HepG2 (cell line): ENCODE results near the gene GBP6. TPM values are rescaled to one million over a fixed set of nuclear protein-coding genes. Genes with fewer than 3 reads are reported as not detected.

Experiments used
- CTCF ChIP-seq: sonication (generic); formaldehyde crosslinking; IDR thresholded peaks from 2 replicates; pipeline ENCODE4 v1.5.0; 2020; ENCODE audit warnings: mild to moderate bottlenecking, missing genetic modification reagents, moderate library complexity
- DBP ChIP-seq: sonication (generic); formaldehyde crosslinking; IDR thresholded peaks from 2 replicates; pipeline ENCODE4 v1.4.0; 2020; ENCODE audit warnings: missing genetic modification reagents; ENCODE audit errors: not compliant biosample characterization
- ETS1 ChIP-seq: sonication (generic); formaldehyde crosslinking; IDR thresholded peaks from 2 replicates; pipeline ENCODE4 v1.4.0; 2020; ENCODE audit warnings: missing genetic modification reagents
- HMG20B ChIP-seq: conservative IDR thresholded peaks from 2 replicates; pipeline ENCODE4 v1.6.1; 2016; ENCODE audit warnings: missing genetic modification reagents, missing compliant biosample characterization
- LRRFIP1 ChIP-seq: sonication (generic); formaldehyde crosslinking; conservative IDR thresholded peaks from 2 replicates; pipeline ENCODE4 v1.4.0; 2020; ENCODE audit warnings: missing genetic modification reagents
- RARG ChIP-seq: sonication (generic); formaldehyde crosslinking; IDR thresholded peaks from 2 replicates; pipeline ENCODE4 v1.4.0; 2020; ENCODE audit warnings: low read depth, mild to moderate bottlenecking, missing genetic modification reagents
- TAF15 ChIP-seq: fragments of 200-400 bp; formaldehyde crosslinking; IDR thresholded peaks from one replicate; pipeline ENCODE4 v1.6.1; 2018; ENCODE audit warnings: mild to moderate bottlenecking, low read depth, low read length; ENCODE audit not compliant: poor library complexity, severe bottlenecking
- ZBTB46 ChIP-seq: sonication (generic); formaldehyde crosslinking; IDR thresholded peaks from 2 replicates; pipeline ENCODE4 v1.4.0; 2020; ENCODE audit warnings: mild to moderate bottlenecking, missing genetic modification reagents, borderline replicate concordance
- ZNF17 ChIP-seq: sonication (generic); formaldehyde crosslinking; IDR thresholded peaks from 2 replicates; pipeline ENCODE4 v1.5.0; 2020; ENCODE audit warnings: mild to moderate bottlenecking, missing genetic modification reagents
- ZNF282 ChIP-seq: fragments of 450-650 bp; IDR thresholded peaks from 2 replicates; pipeline ENCODE4 v1.6.1; 2018; ENCODE audit not compliant: partially characterized antibody
- ZNF629 ChIP-seq: sonication (generic); formaldehyde crosslinking; conservative IDR thresholded peaks from 2 replicates; pipeline ENCODE4 v1.5.0; 2020; ENCODE audit warnings: missing genetic modification reagents
- polyA plus RNA-seq, 8 experiments: library from polyadenylated mRNA; depleted of rRNA in 3 of 8; stranded (reverse) in 7 of 8; unstranded in 1 of 8; fragments of >200 nt; fragmentation: Illumina TruSeq in 4 of 8; extraction: Trizol in 4 of 8; gene quantifications; 2 replicates each; pipeline versions ENCODE4 v1.2.1 to v1.2.3, GENCODE V29; 2011 to 2016; ENCODE audit warnings: low read depth in 4 of 8, missing spikeins in 1 of 8, mixed read lengths in 1 of 8; ENCODE audit not compliant: insufficient read depth in 1 of 8
- total RNA-seq, 5 experiments: library from RNA; depleted of rRNA; stranded (reverse); fragments of >200 nt; fragmentation: Illumina TruSeq; extraction: Trizol; gene quantifications; 2 replicates each; pipeline ENCODE4 v1.2.3, GENCODE V29; 2016; ENCODE audit warnings: low read depth in 1 of 5
- TF ChIP-seq, protein P1 (sequence below): sonication (generic); formaldehyde crosslinking; conservative IDR thresholded peaks from 2 replicates; pipeline ENCODE4 v1.5.0; 2020; ENCODE audit warnings: missing genetic modification reagents
- TF ChIP-seq, protein P2 (sequence below): sonication (generic); formaldehyde crosslinking; IDR thresholded peaks from 2 replicates; pipeline ENCODE4 v1.8.0; 2022; ENCODE audit warnings: missing genetic modification reagents, mild to moderate bottlenecking, inconsistent platforms, borderline replicate concordance
- TF ChIP-seq, protein P3 (sequence below), 2 experiments: sonication (generic) in 1 of 2; formaldehyde crosslinking in 1 of 2; IDR thresholded peaks; 2 replicates each; pipeline versions ENCODE4 v1.4.0 to v1.6.1; 2018 to 2020; ENCODE audit warnings: missing genetic modification reagents in 2 of 2, borderline replicate concordance in 1 of 2, low read depth in 1 of 2, mild to moderate bottlenecking in 1 of 2, missing biosample characterization in 1 of 2

GBP6 gene
- total and polyA plus RNA-seq, 2 of the 13 experiments (the other 11 are each of a cell fraction or from before 2014, with no cell fraction given), result not detected

- TF ChIP-seq CTCF (CRISPR knock-in tag), result no peak
- no peak for TF ChIP-seq ZNF17 (CRISPR knock-in tag)
- no peak for TF ChIP-seq ETS1 (CRISPR knock-in tag)
- no peak for TF ChIP-seq TAF15
- TF ChIP-seq ZBTB46 (CRISPR knock-in tag), result no peak
- TF ChIP-seq, protein P1, sequence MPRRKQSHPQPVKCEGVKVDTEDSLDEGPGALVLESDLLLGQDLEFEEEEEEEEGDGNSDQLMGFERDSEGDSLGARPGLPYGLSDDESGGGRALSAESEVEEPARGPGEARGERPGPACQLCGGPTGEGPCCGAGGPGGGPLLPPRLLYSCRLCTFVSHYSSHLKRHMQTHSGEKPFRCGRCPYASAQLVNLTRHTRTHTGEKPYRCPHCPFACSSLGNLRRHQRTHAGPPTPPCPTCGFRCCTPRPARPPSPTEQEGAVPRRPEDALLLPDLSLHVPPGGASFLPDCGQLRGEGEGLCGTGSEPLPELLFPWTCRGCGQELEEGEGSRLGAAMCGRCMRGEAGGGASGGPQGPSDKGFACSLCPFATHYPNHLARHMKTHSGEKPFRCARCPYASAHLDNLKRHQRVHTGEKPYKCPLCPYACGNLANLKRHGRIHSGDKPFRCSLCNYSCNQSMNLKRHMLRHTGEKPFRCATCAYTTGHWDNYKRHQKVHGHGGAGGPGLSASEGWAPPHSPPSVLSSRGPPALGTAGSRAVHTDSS (CRISPR knock-in tag), result no peak
- TF ChIP-seq, protein P2, sequence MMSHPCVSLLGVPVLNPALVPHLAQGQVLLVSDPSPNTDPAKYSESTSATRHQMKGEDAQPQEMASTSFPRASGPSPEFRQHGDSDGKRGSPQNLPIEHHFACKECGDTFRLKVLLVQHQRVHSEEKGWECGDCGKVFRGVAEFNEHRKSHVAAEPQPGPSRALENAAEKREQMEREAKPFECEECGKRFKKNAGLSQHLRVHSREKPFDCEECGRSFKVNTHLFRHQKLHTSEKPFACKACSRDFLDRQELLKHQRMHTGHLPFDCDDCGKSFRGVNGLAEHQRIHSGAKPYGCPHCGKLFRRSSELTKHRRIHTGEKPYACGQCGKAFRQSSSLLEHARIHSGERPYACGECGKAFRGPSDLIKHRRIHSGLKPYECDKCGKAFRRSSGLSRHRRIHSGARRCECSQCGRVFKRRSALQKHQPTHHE, result no peak
- TF ChIP-seq, protein P3, sequence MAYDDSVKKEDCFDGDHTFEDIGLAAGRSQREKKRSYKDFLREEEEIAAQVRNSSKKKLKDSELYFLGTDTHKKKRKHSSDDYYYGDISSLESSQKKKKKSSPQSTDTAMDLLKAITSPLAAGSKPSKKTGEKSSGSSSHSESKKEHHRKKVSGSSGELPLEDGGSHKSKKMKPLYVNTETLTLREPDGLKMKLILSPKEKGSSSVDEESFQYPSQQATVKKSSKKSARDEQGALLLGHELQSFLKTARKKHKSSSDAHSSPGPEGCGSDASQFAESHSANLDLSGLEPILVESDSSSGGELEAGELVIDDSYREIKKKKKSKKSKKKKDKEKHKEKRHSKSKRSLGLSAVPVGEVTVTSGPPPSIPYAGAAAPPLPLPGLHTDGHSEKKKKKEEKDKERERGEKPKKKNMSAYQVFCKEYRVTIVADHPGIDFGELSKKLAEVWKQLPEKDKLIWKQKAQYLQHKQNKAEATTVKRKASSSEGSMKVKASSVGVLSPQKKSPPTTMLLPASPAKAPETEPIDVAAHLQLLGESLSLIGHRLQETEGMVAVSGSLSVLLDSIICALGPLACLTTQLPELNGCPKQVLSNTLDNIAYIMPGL (CRISPR knock-in tag; IDR thresholded peaks at IDR 0.05; ENCODE audit: borderline replicate concordance in 1 of 2, low read depth in 1 of 2), result peak in 1 of 2 experiments; percentile 31; a peak in 1 of 4 replicates
- no peak for TF ChIP-seq LRRFIP1 (CRISPR knock-in tag)
- TF ChIP-seq DBP (CRISPR knock-in tag), result no peak
- TF ChIP-seq ZNF629 (CRISPR knock-in tag), result no peak
- TF ChIP-seq HMG20B (CRISPR knock-in tag), result peak; percentile 92
- TF ChIP-seq RARG (CRISPR knock-in tag), result no peak
- no peak for TF ChIP-seq ZNF282
These were observed 7.0 kb upstream of the GBP6 start (continued) for GRCh38 chr1:89356658-89357400.
